ENCODE data around the gene SP7.
A peak's percentile ranks its signal among the peaks of the same experiment; 100 is the strongest.
"Not testable (repeated sequence)": the region's sequence is repeated elsewhere in the genome, so short reads cannot be mapped to it uniquely, and the experiment has no call there.

Gene SP7

GRCh38 chr12:53336181-53336681 is at the start of gene SP7:
Gene SP7 (minus strand): TSS chr12:53336354. CDS start chr12:53335646, 708 bp downstream.
- DNase-seq (ENCODE audit: low read depth in 1 of 2, low spot score in 1 of 2): no peak

GRCh38 chr12:53383258-53383657 is 47.1 kb upstream of the SP7 start:
- DNase-seq (ENCODE audit: low read depth in 1 of 2, low spot score in 1 of 2): no peak

- DNase-seq (ENCODE audit: low read depth in 1 of 2, low spot score in 1 of 2): peak in 1 of 2 donors; percentile 11
Measured at GRCh38 chr12:53381731-53382630, 45.8 kb upstream of the SP7 start.

- DNase-seq (ENCODE audit: low read depth in 1 of 2, low spot score in 1 of 2): no peak
Measured at GRCh38 chr12:53380794-53381730, 44.9 kb upstream of the SP7 start.

GRCh38 chr12:53380104-53380793 is 44.1 kb upstream of the SP7 start, which contains the start of gene SP1:
Gene SP1 (plus strand): TSS chr12:53380176. CDS start chr12:53380292, 116 bp downstream.
- peak; percentile 79 to 99 for DNase-seq (ENCODE audit: low read depth in 1 of 2, low spot score in 1 of 2)

GRCh38 chr12:53379389-53380103 is 43.4 kb upstream of the SP7 start:
- peak; percentile 76 to 97 for DNase-seq (ENCODE audit: low read depth in 1 of 2, low spot score in 1 of 2)

GRCh38 chr12:53378724-53379388 is 42.7 kb upstream of the SP7 start:
- DNase-seq (ENCODE audit: low read depth in 1 of 2, low spot score in 1 of 2): no peak

GRCh38 chr12:53378222-53378621 is 42.1 kb upstream of the SP7 start:
- no peak for DNase-seq (ENCODE audit: low read depth in 1 of 2, low spot score in 1 of 2)

GRCh38 chr12:53376747-53377146 is 40.6 kb upstream of the SP7 start:
- DNase-seq (ENCODE audit: low read depth in 1 of 2, low spot score in 1 of 2): no peak

GRCh38 chr12:53374277-53374676 is 38.1 kb upstream of the SP7 start:
- not testable (repeated sequence) for DNase-seq (ENCODE audit: low read depth in 1 of 2, low spot score in 1 of 2)

GRCh38 chr12:53373554-53374133 is 37.5 kb upstream of the SP7 start:
- DNase-seq (ENCODE audit: low read depth in 1 of 2, low spot score in 1 of 2): not testable (repeated sequence)

GRCh38 chr12:53365245-53365904 is 29.2 kb upstream of the SP7 start:
- DNase-seq (ENCODE audit: low read depth in 1 of 2, low spot score in 1 of 2): no peak

- not testable (repeated sequence) for DNase-seq (ENCODE audit: low read depth in 1 of 2, low spot score in 1 of 2)
Measured at GRCh38 chr12:53361638-53362037, 25.5 kb upstream of the SP7 start.

GRCh38 chr12:53358836-53359419 is 22.8 kb upstream of the SP7 start:
- DNase-seq (ENCODE audit: low read depth in 1 of 2, low spot score in 1 of 2): no peak

- no peak for DNase-seq (ENCODE audit: low read depth in 1 of 2, low spot score in 1 of 2)
Measured at GRCh38 chr12:53355121-53355520, 19.0 kb upstream of the SP7 start.

- DNase-seq (ENCODE audit: low read depth in 1 of 2, low spot score in 1 of 2): no peak
Measured at GRCh38 chr12:53353257-53353655, 17.1 kb upstream of the SP7 start.

- DNase-seq (ENCODE audit: low read depth in 1 of 2, low spot score in 1 of 2): peak; percentile 61 to 71
Measured at GRCh38 chr12:53352331-53353256, 16.4 kb upstream of the SP7 start.
